ENCODE results near the gene PILRB. TPM values are rescaled to one million over a fixed set of nuclear protein-coding genes. Genes with fewer than 3 reads are reported as not detected.

PILRB gene
- total RNA-seq, 1 experiment from 2014 or later: 60.2 TPM

- no peak for TF ChIP-seq CBX3 (IDR thresholded peaks at IDR 0.05; ENCODE audit: low read depth)
- no peak for TF ChIP-seq EZH2phosphoT487 (IDR thresholded peaks at IDR 0.05; ENCODE audit: borderline replicate concordance)
- no peak for TF ChIP-seq CEBPB (IDR thresholded peaks at IDR 0.05; ENCODE audit: low read depth)
- TF ChIP-seq CTCF (IDR thresholded peaks at IDR 0.05 in 2 of 3, conservative IDR thresholded peaks at IDR 0.05 in 1 of 3; ENCODE audit: borderline replicate concordance in 1 of 3, insufficient read depth in 1 of 3, low read depth in 2 of 3, low read length in 2 of 3): no peak
- no peak for TF ChIP-seq EGR1 (IDR thresholded peaks at IDR 0.05; ENCODE audit: low read depth)
- TF ChIP-seq YY1 (IDR thresholded peaks at IDR 0.05; ENCODE audit: extremely low read depth, insufficient replicate concordance, low read depth, low read length): no peak
- no peak for TF ChIP-seq REST (IDR thresholded peaks at IDR 0.05; ENCODE audit: low read depth)
- TF ChIP-seq SP1 (IDR thresholded peaks at IDR 0.05; ENCODE audit: low read depth): no peak
- TF ChIP-seq JUND (IDR thresholded peaks at IDR 0.05): no peak
- no peak for TF ChIP-seq FOSL1 (IDR thresholded peaks at IDR 0.05; ENCODE audit: low read depth)
- TF ChIP-seq ZBTB33 (IDR thresholded peaks at IDR 0.05; ENCODE audit: extremely low read depth, insufficient replicate concordance, low read length): no peak
- TF ChIP-seq EZH2 (IDR thresholded peaks at IDR 0.05): no peak
- no peak for TF ChIP-seq ZNF274 (IDR thresholded peaks at IDR 0.05; ENCODE audit: low read depth, low read length)
- no peak; the same call in 1 of the 2 replicates for TF ChIP-seq POLR2AphosphoS5 (IDR thresholded peaks at IDR 0.05; ENCODE audit: low read depth, low read length)
- no peak for TF ChIP-seq ELF1 (IDR thresholded peaks at IDR 0.05; ENCODE audit: borderline replicate concordance, low read depth)
- TF ChIP-seq MAX (IDR thresholded peaks at IDR 0.05): no peak
- no peak for TF ChIP-seq ATF3 (IDR thresholded peaks at IDR 0.05)
- no peak for TF ChIP-seq SRF (IDR thresholded peaks at IDR 0.05; ENCODE audit: low read depth)
- no peak for TF ChIP-seq ZFX (IDR thresholded peaks at IDR 0.05)
- no peak for TF ChIP-seq TCF7L2 (IDR thresholded peaks at IDR 0.05; ENCODE audit: borderline replicate concordance, extremely low read depth, insufficient read depth, insufficient read length)
- BruUV-seq (replicated peaks): TSS peak; percentile 12
- H3K9me3 ChIP-seq (ENCODE audit: control insufficient read depth in 1 of 2, insufficient read depth in 1 of 2, low read depth in 1 of 2, low read length in 2 of 2): no peaks in the 10 kb centered on the region
- no peaks in the 10 kb centered on the region for H3K9me2 ChIP-seq (ENCODE audit: insufficient read depth)
- POLR2A ChIA-PET: no interaction called here
- H3K4me3 ChIP-seq (replicated peaks in 1 of 2; ENCODE audit: low read depth in 1 of 2, low read length in 2 of 2): no peak overlapping the region
- DNase-seq (ENCODE audit: low read depth, low spot score) (no peak), ATAC-seq (no peak)
- no peak overlapping the region for H3K4me2 ChIP-seq (ENCODE audit: low read length)
- no peak overlapping the region for H3K9ac ChIP-seq (ENCODE audit: low read length)
- no peaks in the 10 kb centered on the region for H4K20me1 ChIP-seq (ENCODE audit: insufficient read depth)
- H3K4me1 ChIP-seq (ENCODE audit: control insufficient read depth in 1 of 2, insufficient read depth in 2 of 2, low read length in 2 of 2): no peaks in the 10 kb centered on the region
- CTCF ChIA-PET: no interaction called here
- intact Hi-C loops (cut with micrococcal nuclease): no loop called here
- no peaks in the 10 kb centered on the region for H3K79me2 ChIP-seq (ENCODE audit: insufficient read depth, low read length)
- H2AFZ ChIP-seq (ENCODE audit: low read depth, low read length, poor library complexity, severe bottlenecking): no peak overlapping the region
- H3K27ac ChIP-seq (ENCODE audit: low read depth, low read length): no peak overlapping the region
- 0 out of 4 replicates have a peak, but pooled peaks cover 0 to 2% of the 10 kb centered on the region in 2 experiments for H3K36me3 ChIP-seq (ENCODE audit: control insufficient read depth in 1 of 2, insufficient read depth in 2 of 2, low read length in 2 of 2)
- RAD21 ChIA-PET (ENCODE audit: low non-redundant PET in 1 of 2, low total read pairs in 2 of 2, uncharacterized antibody in 2 of 2, unreplicated experiment in 2 of 2): no interaction called here
- no peaks in the 10 kb centered on the region for H3K27me3 ChIP-seq (ENCODE audit: insufficient read depth, low read length)
These were observed 11.2 kb downstream of the PILRB start for GRCh38 chr7:100369105-100369504.
